ENCODE data around the gene GUCD1.

The GUCD1 gene

GRCh38 chr22:24501301-24502005, 53.5 kb downstream of the GUCD1 start:
- no peak for DNase-seq

GRCh38 chr22:24500277-24500820, 54.6 kb downstream of the GUCD1 start:
- peak in 1 of 2 experiments; percentile 83 for DNase-seq

GRCh38 chr22:24499706-24500276, 55.1 kb downstream of the GUCD1 start:
- no peak for DNase-seq

GRCh38 chr22:24498824-24499223, 56.1 kb downstream of the GUCD1 start:
- DNase-seq = no peak

- no peak for DNase-seq
These were observed 57.1 kb downstream of the GUCD1 start for GRCh38 chr22:24497841-24498258.

GRCh38 chr22:24496661-24497060, 58.3 kb downstream of the GUCD1 start:
- no peak for DNase-seq

GRCh38 chr22:24496234-24496633, 58.7 kb downstream of the GUCD1 start:
- DNase-seq = no peak

- no peak for DNase-seq
These were observed 59.6 kb downstream of the GUCD1 start for GRCh38 chr22:24495365-24495675.

GRCh38 chr22:24494528-24495364, 60.2 kb downstream of the GUCD1 start, which contains the start of gene UPB1:
UPB1 (plus strand) TSS chr22:24495332; CDS start chr22:24495404, 72 bp downstream.
- no peak for DNase-seq

GRCh38 chr22:24494167-24494527, 60.8 kb downstream of the GUCD1 start:
- DNase-seq = no peak

- no peak for DNase-seq
These were observed 62.5 kb downstream of the GUCD1 start for GRCh38 chr22:24492391-24492790.
